Measurements from ENCODE around the gene ATIC. TPM values are rescaled to one million over a fixed set of nuclear protein-coding genes. Genes with fewer than 3 reads are reported as not detected.

Gene ATIC
- 100 to 1,000 TPM; 281 to 305 TPM for total RNA-seq

DNA sequence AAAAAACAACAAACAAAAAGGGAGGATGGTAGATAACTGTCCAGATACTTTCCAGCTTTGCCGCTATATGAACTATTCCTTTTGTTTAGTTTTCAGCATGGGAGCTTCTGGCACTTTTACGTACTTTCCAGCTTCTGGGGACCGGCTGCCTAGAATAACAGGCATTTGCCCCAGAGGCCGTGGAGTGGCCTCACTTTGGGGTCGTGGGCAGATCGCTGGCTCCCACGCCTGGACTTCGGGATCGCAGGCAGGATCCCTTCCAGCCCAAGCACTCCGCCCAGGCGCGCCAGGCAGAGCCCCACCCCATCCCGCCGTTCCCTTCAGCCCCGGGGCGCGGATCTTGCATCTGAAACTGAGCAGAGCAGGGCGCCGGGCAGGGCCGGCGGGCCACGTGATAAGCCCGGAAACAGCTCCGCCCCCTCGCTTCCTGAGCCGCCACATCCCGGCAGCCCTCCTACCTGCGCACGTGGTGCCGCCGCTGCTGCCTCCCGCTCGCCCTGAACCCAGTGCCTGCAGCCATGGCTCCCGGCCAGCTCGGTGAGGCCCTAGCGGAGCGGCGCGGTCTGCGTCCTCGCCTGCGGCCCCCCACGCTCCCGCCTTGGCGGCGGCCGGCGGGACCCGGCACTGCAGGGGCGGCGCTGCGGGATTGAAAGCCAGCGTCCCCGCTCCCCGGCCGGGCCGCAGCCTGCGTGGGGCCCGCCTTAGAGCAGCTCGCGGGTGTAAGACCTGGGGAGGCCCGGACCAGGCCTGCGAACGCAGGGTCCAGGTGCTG lies at the start of gene ATIC:
Gene ATIC, plus strand, starts transcription at position 435 of the 772 bp plus-strand sequence. Its CDS starts 84 bp downstream, at position 519.
- peaks cover 36% of the 10 kb centered on the region for H3K4me1 Mint-ChIP-seq (ENCODE audit: low read depth)
- H3K36me3 Mint-ChIP-seq (ENCODE audit: low read depth), result peaks cover 36% of the 10 kb centered on the region
- intact Hi-C loops (cut with micrococcal nuclease), result loop anchor here (1.0 to 10.0 kb wide), 8 partner anchors 13 to 1100 kb away; partner anchors contain the start of genes BARD1, MREG, PECR and SMARCAL1
- CTCF ChIA-PET, result interaction anchor here (0.6 to 1.3 kb wide), 4 partner anchors 19 to 1276 kb away, joined by 3 to 6 read pairs (median 4); no protein-coding TSS in a partner anchor
- peak; percentile 94 for DNase-seq
- H3K27ac Mint-ChIP-seq, result peak within 1 kb of the TSS; percentile 90
- H3K9me3 Mint-ChIP-seq, result no peaks in the 10 kb centered on the region
- no peaks in the 10 kb centered on the region for H3K27me3 Mint-ChIP-seq (ENCODE audit: low read depth)
- H3K4me3 Mint-ChIP-seq, result peak within 1 kb of the TSS; percentile 94

- no peak for DNase-seq
- Mint-ChIP-seq H3K4me1 (ENCODE audit: low read depth) (no peaks in the 10 kb centered on the region), H3K36me3 (ENCODE audit: low read depth) (no peaks in the 10 kb centered on the region), H3K27me3 (ENCODE audit: low read depth) (no peaks in the 10 kb centered on the region), H3K27ac (no peak overlapping the region), H3K9me3 (no peaks in the 10 kb centered on the region), H3K4me3 (no peak overlapping the region)
- CTCF ChIA-PET, result interaction anchor here (0.8 kb wide), 1 partner anchor 9 kb away, joined by 4 read pairs; no protein-coding TSS in a partner anchor
- intact Hi-C loops (cut with micrococcal nuclease), result no loop called here
Measured at GRCh38 chr2:215262303-215262702, 49.6 kb upstream of the ATIC start.

GRCh38 chr2:215262741-215263362 lies 49.0 kb upstream of the ATIC start:
- H3K9me3 Mint-ChIP-seq, result no peaks in the 10 kb centered on the region
- no peaks in the 10 kb centered on the region for H3K27me3 Mint-ChIP-seq (ENCODE audit: low read depth)
- CTCF ChIA-PET, result interaction anchor here (0.8 kb wide), 1 partner anchor 9 kb away, joined by 4 read pairs; no protein-coding TSS in a partner anchor
- H3K36me3 Mint-ChIP-seq (ENCODE audit: low read depth), result no peaks in the 10 kb centered on the region
- H3K27ac Mint-ChIP-seq, result no peak overlapping the region
- no peak for DNase-seq
- intact Hi-C loops (cut with micrococcal nuclease), result no loop called here
- no peaks in the 10 kb centered on the region for H3K4me1 Mint-ChIP-seq (ENCODE audit: low read depth)
- no peak overlapping the region for H3K4me3 Mint-ChIP-seq

- Mint-ChIP-seq H3K4me3 (no peak overlapping the region), H3K27me3 (ENCODE audit: low read depth) (no peaks in the 10 kb centered on the region), H3K9me3 (no peaks in the 10 kb centered on the region), H3K4me1 (ENCODE audit: low read depth) (no peaks in the 10 kb centered on the region), H3K27ac (no peak overlapping the region), H3K36me3 (ENCODE audit: low read depth) (no peaks in the 10 kb centered on the region)
- intact Hi-C loops (cut with micrococcal nuclease), result no loop called here
- DNase-seq, result no peak
- CTCF ChIA-PET, result no interaction called here
Measured at GRCh38 chr2:215264374-215264773, 47.5 kb upstream of the ATIC start.

DNA sequence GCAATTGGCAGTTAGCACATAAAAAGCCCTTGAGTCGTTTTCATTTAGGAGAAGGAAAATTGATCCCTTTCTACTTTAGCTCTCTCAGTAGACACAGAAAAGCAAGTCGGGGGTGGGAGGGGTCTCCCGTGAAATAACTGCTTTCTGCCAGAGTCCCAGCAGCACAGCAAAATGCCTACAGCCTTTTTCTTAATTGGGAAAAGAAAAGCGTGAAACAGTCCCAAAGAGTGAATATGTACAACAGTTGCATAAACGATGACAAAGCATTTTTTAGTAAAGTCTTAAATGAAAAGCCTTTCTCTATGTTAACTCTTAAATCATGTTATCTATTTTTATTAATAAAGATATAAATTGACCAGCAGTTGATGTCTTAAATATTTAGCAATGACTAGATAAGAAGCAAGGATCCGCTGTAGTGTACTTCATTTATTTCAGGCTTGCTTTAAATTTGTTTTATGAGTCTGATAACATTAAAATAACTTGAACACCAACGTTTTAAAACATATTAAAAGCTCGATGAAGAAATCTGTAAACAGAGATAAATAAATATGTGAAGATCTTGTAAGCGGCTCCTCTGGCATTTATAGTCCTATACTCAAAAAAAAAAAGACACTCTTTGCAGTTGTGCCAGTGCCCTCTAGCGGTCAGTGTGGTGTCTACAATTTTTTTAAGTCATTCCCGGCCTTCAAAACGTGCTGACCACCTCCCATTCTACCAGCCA lies 42.3 kb upstream of the ATIC start:
- DNase-seq, result peak; percentile 69
- intact Hi-C loops (cut with micrococcal nuclease), result loop anchor here (1.0 to 5.0 kb wide), 4 partner anchors 312 to 1463 kb away; partner anchors contain the start of gene BARD1
- Mint-ChIP-seq H3K36me3 (ENCODE audit: low read depth) (no peaks in the 10 kb centered on the region), H3K9me3 (no peaks in the 10 kb centered on the region), H3K4me3 (no peak overlapping the region), H3K27ac (no peak overlapping the region), H3K4me1 (ENCODE audit: low read depth) (peaks cover 3% of the 10 kb centered on the region), H3K27me3 (ENCODE audit: low read depth) (no peaks in the 10 kb centered on the region)
- CTCF ChIA-PET, result interaction anchor here (0.6 to 1.2 kb wide), 28 partner anchors 9 to 1029 kb away, joined by 3 to 7 read pairs (median 3); partner anchors contain the start of gene ATIC

- Mint-ChIP-seq H3K27me3 (ENCODE audit: low read depth) (no peaks in the 10 kb centered on the region), H3K4me3 (no peak overlapping the region), H3K36me3 (ENCODE audit: low read depth) (no peaks in the 10 kb centered on the region), H3K4me1 (ENCODE audit: low read depth) (peaks cover 3% of the 10 kb centered on the region), H3K27ac (no peak overlapping the region), H3K9me3 (no peaks in the 10 kb centered on the region)
- no peak for DNase-seq
- CTCF ChIA-PET, result interaction anchor here (0.6 to 1.2 kb wide), 25 partner anchors 9 to 1029 kb away, joined by 3 to 7 read pairs (median 4); partner anchors contain the start of gene ATIC
- intact Hi-C loops (cut with micrococcal nuclease), result loop anchor here (2.0 to 5.0 kb wide), 3 partner anchors 313 to 662 kb away; partner anchors contain the start of gene BARD1
Measured at GRCh38 chr2:215270118-215270451, 41.8 kb upstream of the ATIC start.

DNA sequence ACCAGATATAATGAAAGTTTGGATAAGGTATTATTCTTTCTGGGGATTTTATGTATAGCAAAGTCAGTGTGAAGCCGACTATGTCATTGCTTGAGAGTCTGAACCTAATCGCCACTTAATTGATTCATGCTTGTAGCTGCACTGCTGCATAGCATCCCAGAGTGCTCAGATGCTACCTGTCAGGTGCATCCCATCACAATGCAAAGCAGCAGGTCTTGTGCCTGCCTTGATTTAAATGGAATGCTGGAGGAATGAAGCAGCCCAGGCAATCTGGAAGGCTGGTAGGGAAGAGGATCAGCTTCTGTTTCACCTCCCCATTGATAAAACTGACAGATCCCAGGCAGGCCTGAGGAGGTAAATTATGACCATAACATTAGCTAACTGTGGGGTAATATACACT lies 40.4 kb upstream of the ATIC start:
- no peak overlapping the region for H3K4me3 Mint-ChIP-seq
- H3K27me3 Mint-ChIP-seq (ENCODE audit: low read depth), result no peaks in the 10 kb centered on the region
- DNase-seq, result no peak
- H3K27ac Mint-ChIP-seq, result no peak overlapping the region
- H3K36me3 Mint-ChIP-seq (ENCODE audit: low read depth), result no peaks in the 10 kb centered on the region
- peaks cover 3% of the 10 kb centered on the region for H3K4me1 Mint-ChIP-seq (ENCODE audit: low read depth)
- CTCF ChIA-PET, result interaction anchor here (0.7 to 2.0 kb wide), 4 partner anchors 9 to 426 kb away, joined by 3 to 4 read pairs (median 4); partner anchors contain the start of gene ATIC
- no peaks in the 10 kb centered on the region for H3K9me3 Mint-ChIP-seq
- intact Hi-C loops (cut with micrococcal nuclease), result loop anchor here (2.0 to 5.0 kb wide), 3 partner anchors 314 to 661 kb away; partner anchors contain the start of gene BARD1

GRCh38 chr2:215272918-215273317 lies 38.9 kb upstream of the ATIC start:
- intact Hi-C loops (cut with micrococcal nuclease), result loop anchor here (2.0 to 5.0 kb wide), 3 partner anchors 38 to 659 kb away; no protein-coding TSS in a partner anchor
- H3K9me3 Mint-ChIP-seq, result no peaks in the 10 kb centered on the region
- no peaks in the 10 kb centered on the region for H3K36me3 Mint-ChIP-seq (ENCODE audit: low read depth)
- CTCF ChIA-PET, result interaction anchor here (0.7 kb wide), 1 partner anchor 35 kb away, joined by 4 read pairs; no protein-coding TSS in a partner anchor
- H3K4me3 Mint-ChIP-seq, result no peak overlapping the region
- H3K4me1 Mint-ChIP-seq (ENCODE audit: low read depth), result peaks cover 3% of the 10 kb centered on the region
- H3K27me3 Mint-ChIP-seq (ENCODE audit: low read depth), result no peaks in the 10 kb centered on the region
- no peak for DNase-seq
- H3K27ac Mint-ChIP-seq, result no peak overlapping the region

DNA sequence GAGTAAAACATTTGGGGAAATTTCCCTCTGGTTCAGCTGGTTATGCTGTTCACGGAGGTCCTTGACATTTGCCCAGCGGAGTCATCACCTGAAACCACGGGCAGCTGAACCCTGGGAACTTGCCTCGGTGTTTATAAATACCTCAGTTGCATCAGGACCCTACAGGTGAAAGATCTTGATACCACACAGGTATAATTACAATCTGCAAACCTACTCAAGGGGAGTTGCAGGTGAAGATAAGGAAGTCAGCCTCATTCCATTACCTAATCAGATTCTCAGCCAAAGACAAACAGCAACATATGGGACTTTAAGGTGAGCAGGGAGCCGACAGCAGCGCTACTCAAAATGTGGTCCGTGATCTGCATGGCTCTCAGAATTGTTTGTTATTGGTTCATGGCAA lies 37.0 kb upstream of the ATIC start:
- H3K27me3 Mint-ChIP-seq (ENCODE audit: low read depth), result no peaks in the 10 kb centered on the region
- CTCF ChIA-PET, result interaction anchor here (0.6 kb wide), 1 partner anchor 716 kb away, joined by 3 read pairs; no protein-coding TSS in a partner anchor
- no peaks in the 10 kb centered on the region for H3K36me3 Mint-ChIP-seq (ENCODE audit: low read depth)
- H3K4me3 Mint-ChIP-seq, result no peak overlapping the region
- H3K9me3 Mint-ChIP-seq, result no peaks in the 10 kb centered on the region
- H3K4me1 Mint-ChIP-seq (ENCODE audit: low read depth), result peaks cover 3% of the 10 kb centered on the region
- no peak overlapping the region for H3K27ac Mint-ChIP-seq
- no peak for DNase-seq
- intact Hi-C loops (cut with micrococcal nuclease), result loop anchor here (5.0 kb wide), 2 partner anchors 318 to 657 kb away; no protein-coding TSS in a partner anchor

GRCh38 chr2:215275824-215276223 lies 36.0 kb upstream of the ATIC start:
- Mint-ChIP-seq H3K4me3 (no peak overlapping the region), H3K4me1 (ENCODE audit: low read depth) (peaks cover 3% of the 10 kb centered on the region), H3K27ac (no peak overlapping the region), H3K27me3 (ENCODE audit: low read depth) (no peaks in the 10 kb centered on the region), H3K36me3 (ENCODE audit: low read depth) (no peaks in the 10 kb centered on the region), H3K9me3 (no peaks in the 10 kb centered on the region)
- CTCF ChIA-PET, result interaction anchor here (0.6 kb wide), 1 partner anchor 655 kb away, joined by 5 read pairs; no protein-coding TSS in a partner anchor
- intact Hi-C loops (cut with micrococcal nuclease), result no loop called here
- no peak for DNase-seq

GRCh38 chr2:215277944-215278343 lies 33.9 kb upstream of the ATIC start:
- no peaks in the 10 kb centered on the region for H3K4me1 Mint-ChIP-seq (ENCODE audit: low read depth)
- no peaks in the 10 kb centered on the region for H3K9me3 Mint-ChIP-seq
- no peak overlapping the region for H3K4me3 Mint-ChIP-seq
- DNase-seq, result no peak
- H3K27ac Mint-ChIP-seq, result no peak overlapping the region
- intact Hi-C loops (cut with micrococcal nuclease), result no loop called here
- no peaks in the 10 kb centered on the region for H3K36me3 Mint-ChIP-seq (ENCODE audit: low read depth)
- CTCF ChIA-PET, result no interaction called here
- no peaks in the 10 kb centered on the region for H3K27me3 Mint-ChIP-seq (ENCODE audit: low read depth)

DNA sequence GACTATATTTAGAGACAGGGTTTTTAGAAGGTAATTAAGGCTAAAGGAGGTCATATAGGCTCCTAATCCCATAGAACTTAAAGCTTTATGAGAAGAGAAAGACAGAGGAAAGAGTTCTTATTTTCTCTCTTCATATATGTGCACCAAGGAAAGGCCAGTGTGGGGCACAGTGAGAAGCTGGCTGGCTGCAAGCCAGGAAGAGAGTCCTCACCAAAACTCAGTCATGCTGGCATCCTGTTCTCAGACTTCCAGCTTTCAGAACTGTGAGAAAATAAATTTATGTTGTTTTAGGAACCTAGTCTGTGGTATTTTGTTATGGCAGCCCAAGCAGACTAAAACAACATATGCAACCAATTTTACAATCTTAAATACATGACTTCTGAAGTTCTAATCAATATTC lies 31.5 kb upstream of the ATIC start:
- H3K36me3 Mint-ChIP-seq (ENCODE audit: low read depth), result no peaks in the 10 kb centered on the region
- DNase-seq, result no peak
- H3K9me3 Mint-ChIP-seq, result no peaks in the 10 kb centered on the region
- no peaks in the 10 kb centered on the region for H3K4me1 Mint-ChIP-seq (ENCODE audit: low read depth)
- no peak overlapping the region for H3K4me3 Mint-ChIP-seq
- CTCF ChIA-PET, result no interaction called here
- no peak overlapping the region for H3K27ac Mint-ChIP-seq
- no peaks in the 10 kb centered on the region for H3K27me3 Mint-ChIP-seq (ENCODE audit: low read depth)
- intact Hi-C loops (cut with micrococcal nuclease), result no loop called here

Measured in activated naive CD4-positive, alpha-beta T cell treated with anti-CD3 and anti-CD28 coated beads for 36 hours (primary cell).